Pulmonary artery endothelial cell (primary cell): ENCODE results near the gene FADD. TPM values are rescaled to one million over a fixed set of nuclear protein-coding genes. Genes with fewer than 3 reads are reported as not detected.
A peak's percentile ranks its signal among the peaks of the same experiment; 100 is the strongest.

Experiments
- DNase-seq: peaks from one replicate; pipeline ENCODE4 v3.0.0-alpha.2; 2011; ENCODE audit warnings: low read depth, low spot score
- total RNA-seq: library from RNA; depleted of rRNA; stranded (reverse); fragments of >200 nt; gene quantifications from 2 replicates; pipeline ENCODE4 v1.2.3, GENCODE V29; 2014

Gene FADD
- total RNA-seq, 1 donor from 2014 or later: 63.0 TPM

- DNase-seq: no peak
Observed at GRCh38 chr11:70233034-70233433, 29.9 kb downstream of the FADD start.

DNA sequence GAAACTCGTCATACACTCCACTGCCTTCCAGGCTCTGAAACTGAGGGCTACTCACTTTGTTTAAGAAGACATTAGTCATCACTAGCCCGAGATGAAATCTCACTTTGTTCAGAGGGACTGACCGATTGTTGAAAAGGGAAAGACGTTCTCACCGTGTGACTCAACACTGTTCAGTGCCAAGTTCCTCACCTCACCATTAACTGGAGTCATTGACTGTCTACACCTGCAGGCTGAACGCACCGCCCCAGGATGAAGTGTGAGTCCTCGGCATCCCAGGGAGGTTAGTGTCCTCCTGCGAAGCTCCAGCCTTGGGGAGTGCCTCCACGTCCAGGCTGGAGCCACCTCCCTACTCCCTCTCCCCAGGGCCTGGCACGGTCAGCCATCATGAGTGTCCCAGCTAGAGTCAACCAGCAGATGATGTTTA is 30.4 kb downstream of the FADD start:
- DNase-seq: peak; percentile 44

GRCh38 chr11:70233962-70234361 is 30.9 kb downstream of the FADD start:
- no peak for DNase-seq

GRCh38 chr11:70240337-70240736 is 37.2 kb downstream of the FADD start:
- no peak for DNase-seq

- DNase-seq: no peak
Observed at GRCh38 chr11:70241709-70242108, 38.6 kb downstream of the FADD start.

DNA sequence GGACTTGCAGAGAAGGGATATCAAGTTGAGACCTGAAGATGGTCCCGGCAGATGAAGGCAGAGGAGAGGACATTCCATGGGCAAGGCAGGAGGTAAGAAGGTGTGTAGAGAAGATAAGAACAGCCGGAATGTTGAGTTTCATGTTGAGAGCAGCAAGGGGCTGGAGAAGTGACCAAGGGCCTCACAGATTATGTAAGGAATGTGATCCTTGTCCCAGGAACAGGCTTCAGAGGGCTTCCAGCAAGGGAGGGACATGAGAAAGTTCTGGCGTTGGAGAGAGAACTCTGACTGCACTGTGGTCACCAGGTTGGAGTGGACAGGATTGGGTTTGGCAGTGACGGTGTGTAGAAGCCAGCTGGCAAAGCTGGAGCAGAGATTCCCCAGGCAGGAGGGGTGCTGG is 39.8 kb downstream of the FADD start:
- no peak for DNase-seq

GRCh38 chr11:70243912-70244652 is 41.0 kb downstream of the FADD start:
- DNase-seq: no peak

DNA sequence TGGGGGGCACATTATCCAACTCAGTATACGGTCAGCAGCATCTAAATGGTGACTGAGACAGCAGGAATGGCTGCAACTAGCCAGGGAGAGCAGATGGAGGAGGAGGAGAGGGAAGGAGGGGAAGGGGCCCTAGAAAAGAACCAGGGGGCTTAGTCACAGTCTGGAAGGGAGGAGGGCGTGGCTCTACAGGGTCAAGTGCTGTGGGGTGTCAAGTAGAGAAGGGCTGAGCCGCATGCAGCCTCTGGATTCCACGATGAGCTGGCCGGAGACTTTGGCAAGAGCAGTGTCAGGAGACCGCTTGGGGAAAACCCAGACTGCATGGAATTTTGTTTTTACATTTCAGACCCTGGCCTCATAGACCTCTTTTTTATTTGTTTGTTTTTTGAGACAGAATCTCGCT is 41.6 kb downstream of the FADD start:
- no peak for DNase-seq

GRCh38 chr11:70246196-70246595 is 43.1 kb downstream of the FADD start:
- no peak for DNase-seq

DNA sequence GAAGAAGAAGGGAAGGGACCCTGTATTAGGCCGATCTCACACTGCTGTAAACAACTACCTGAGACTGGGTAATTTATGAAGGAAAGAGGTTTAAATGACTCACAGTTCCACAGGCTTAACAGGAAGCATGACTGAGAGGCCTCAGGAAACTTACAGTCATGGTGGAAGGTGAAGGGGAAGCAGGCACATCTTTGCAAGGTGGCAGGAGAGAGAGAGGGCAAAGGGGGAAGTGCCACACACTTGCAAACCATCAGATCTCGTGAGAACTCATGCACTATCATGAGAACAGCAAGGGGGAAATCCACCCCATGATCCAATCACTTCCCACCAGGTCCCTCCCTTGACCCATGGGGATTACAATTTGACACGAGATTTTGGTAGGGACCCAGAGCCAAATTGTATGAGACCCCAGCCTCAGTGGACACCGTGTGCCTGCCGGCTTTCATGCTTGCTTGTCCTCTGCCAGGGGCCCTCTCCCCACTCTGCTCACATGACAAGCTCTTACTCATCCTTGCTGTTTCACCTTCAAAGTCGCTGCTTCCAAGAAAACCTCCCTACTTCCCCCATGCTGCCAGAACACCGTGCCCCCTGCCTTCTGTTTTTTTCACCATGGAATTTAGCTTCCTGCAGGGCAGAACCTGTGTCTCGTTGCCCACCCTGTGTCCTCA is 44.1 kb downstream of the FADD start:
- DNase-seq: no peak

GRCh38 chr11:70247710-70248072 is 44.6 kb downstream of the FADD start:
- DNase-seq: no peak

DNA sequence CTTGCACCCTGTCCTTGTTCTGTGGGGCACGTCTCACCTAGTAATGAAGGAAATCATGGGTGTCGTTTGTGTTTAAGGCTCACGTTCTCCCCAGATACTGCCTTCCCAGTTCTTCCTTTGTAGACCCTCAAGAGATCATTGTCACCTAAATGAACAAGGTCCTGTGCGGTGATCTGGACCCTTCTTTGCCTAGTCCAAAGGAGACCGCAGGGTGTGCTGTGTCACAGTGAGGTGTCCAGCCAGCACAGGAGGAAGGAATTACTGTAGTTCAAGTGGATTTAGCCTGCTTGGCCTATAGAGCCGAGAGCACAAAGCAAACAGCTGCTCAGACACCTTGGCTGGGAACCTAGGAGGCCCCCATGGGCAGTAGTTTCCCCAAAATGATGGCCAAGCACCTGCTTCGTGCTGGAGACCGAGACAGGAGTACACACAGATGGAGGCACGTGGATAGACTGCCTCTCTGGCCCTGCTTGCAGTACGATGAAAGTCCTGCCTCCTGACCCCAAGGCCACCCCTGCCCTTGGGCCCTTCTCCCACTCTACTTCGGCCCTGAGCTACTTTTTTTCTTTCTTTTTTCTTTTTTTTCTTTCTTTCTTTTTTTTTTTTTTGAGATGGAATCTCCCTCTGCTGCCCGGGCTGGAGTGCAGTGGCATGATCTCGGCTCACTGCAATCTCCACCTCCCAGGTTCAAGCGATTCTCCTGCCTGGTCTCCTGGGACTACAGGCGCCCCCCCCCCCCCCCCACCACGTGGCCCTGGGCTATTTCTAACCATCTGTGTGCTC is 48.0 kb downstream of the FADD start:
- no peak for DNase-seq

DNA sequence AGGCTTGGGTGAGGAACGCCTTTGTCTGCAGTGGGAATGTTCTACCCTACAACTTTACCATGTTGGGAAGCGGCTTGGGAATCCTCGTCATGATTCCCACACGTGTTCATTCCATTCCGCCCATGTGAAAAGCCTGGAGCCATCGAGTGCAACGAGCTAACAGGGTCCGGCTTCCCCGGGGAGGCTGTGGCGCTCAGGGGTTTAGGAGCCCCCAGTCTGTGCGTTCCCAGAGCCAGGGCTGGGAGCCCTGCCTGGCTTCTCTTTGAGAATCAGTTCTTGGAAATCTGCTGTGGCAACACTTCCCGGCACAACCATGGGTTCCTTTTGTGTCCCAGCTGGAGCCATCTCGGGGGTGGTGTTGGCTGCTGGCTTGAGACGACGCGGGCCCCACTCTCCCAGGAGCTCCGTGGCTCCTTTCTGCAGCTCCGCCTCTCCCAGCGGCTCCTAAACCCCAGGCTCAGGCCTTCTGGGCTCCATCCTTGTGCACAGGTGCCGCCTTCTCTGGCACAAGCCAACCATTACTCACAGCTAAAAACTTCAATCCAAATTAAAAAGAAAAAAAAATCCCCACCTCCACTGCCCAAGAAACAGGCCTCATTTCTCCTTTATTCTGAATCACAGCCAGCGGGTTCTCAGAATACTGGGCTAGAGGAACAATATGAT is 48.7 kb downstream of the FADD start:
- no peak for DNase-seq

DNA sequence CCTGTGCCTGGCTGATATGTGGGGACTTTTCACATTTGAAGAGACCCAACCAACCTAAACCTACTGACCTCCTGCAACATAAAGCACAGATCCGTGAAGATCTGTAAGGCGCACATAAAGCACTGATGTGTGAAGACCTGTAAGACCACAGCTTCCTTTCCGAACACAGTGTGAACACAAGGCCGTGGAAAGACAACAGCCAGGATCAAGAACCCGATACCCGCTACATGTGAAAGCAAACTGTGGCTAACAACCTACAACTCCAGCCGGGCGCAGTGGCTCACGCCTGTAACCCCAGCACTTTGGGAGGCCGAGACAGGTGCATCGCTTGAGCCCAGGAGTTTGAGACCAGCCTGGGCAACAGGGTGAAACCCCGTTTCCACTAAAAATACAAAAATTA is 49.7 kb downstream of the FADD start:
- no peak for DNase-seq

- no peak for DNase-seq
Observed at GRCh38 chr11:70255477-70256116, 52.5 kb downstream of the FADD start.

Other genes with a start within 250 kb of the FADD start
- 0.21 and 0.33 TPM in 2 replicates for gene ANO1, start 125.0 kb upstream of the FADD start, total RNA-seq
- gene PPFIA1, start 67.4 kb downstream of the FADD start, total RNA-seq: 31.3 and 31.9 TPM in 2 replicates
- 350 and 387 TPM in 2 replicates for gene CTTN, start 195.2 kb downstream of the FADD start, total RNA-seq